ENCODE data around the gene DDI2.
A peak's percentile ranks its signal among the peaks of the same experiment; 100 is the strongest.
"Not testable (repeated sequence)": the region's sequence is repeated elsewhere in the genome, so short reads cannot be mapped to it uniquely, and the experiment has no call there.

Gene DDI2

GRCh38 chr1:15637826-15638225 lies 20.6 kb downstream of the DDI2 start:
- H3K27ac Mint-ChIP-seq = peak overlapping the region in 2 of 3 experiments; percentile 13
- peaks cover 76% of the 10 kb centered on the region for H3K36me3 Mint-ChIP-seq (ENCODE audit: low read depth)
- H3K9me3 Mint-ChIP-seq = no peaks in the 10 kb centered on the region
- TF ChIP-seq CTCF (IDR thresholded peaks at IDR 0.05; ENCODE audit: unreplicated experiment in 3 of 3) = no peak
- H3K27me3 Mint-ChIP-seq (ENCODE audit: low read depth) = no peaks in the 10 kb centered on the region
- H3K4me1 Mint-ChIP-seq = no peaks in the 10 kb centered on the region
- H3K4me3 Mint-ChIP-seq = no peak overlapping the region

- H3K27me3 Mint-ChIP-seq (ENCODE audit: low read depth) = no peaks in the 10 kb centered on the region
- no peak overlapping the region for H3K4me3 Mint-ChIP-seq
- no peak for TF ChIP-seq CTCF (IDR thresholded peaks at IDR 0.05; ENCODE audit: unreplicated experiment in 3 of 3)
- H3K9me3 Mint-ChIP-seq = no peaks in the 10 kb centered on the region
- H3K36me3 Mint-ChIP-seq (ENCODE audit: low read depth) = peaks cover 76% of the 10 kb centered on the region
- no peaks in the 10 kb centered on the region for H3K4me1 Mint-ChIP-seq
- no peak overlapping the region for H3K27ac Mint-ChIP-seq
Measured at GRCh38 chr1:15639262-15639661, 22.0 kb downstream of the DDI2 start.

DNA sequence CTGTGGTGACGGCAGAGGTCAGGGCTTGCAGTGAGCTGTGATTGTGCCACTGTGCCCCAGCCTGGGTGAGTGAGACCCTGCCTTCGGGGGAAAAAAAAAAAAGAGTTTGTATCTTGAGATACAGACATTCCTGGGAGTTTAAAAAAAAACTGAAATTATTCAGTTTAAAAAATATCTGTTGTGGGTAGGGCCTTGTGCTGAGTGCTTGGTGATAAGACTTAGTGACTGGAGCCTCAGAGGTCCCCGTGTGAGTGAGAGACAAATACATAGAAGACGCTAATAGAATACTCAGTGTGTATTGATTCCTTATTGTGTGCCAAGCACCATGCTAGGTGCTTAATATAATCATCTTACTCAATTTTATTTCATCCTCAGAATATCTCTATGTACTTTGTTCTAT lies 22.7 kb downstream of the DDI2 start:
- peaks cover 73% of the 10 kb centered on the region for H3K36me3 Mint-ChIP-seq (ENCODE audit: low read depth)
- H3K9me3 Mint-ChIP-seq = no peaks in the 10 kb centered on the region
- H3K27ac Mint-ChIP-seq = no peak overlapping the region
- no peak for TF ChIP-seq CTCF (IDR thresholded peaks at IDR 0.05; ENCODE audit: unreplicated experiment in 3 of 3)
- no peak overlapping the region for H3K4me3 Mint-ChIP-seq
- H3K27me3 Mint-ChIP-seq (ENCODE audit: low read depth) = no peaks in the 10 kb centered on the region
- H3K4me1 Mint-ChIP-seq = no peaks in the 10 kb centered on the region

DNA sequence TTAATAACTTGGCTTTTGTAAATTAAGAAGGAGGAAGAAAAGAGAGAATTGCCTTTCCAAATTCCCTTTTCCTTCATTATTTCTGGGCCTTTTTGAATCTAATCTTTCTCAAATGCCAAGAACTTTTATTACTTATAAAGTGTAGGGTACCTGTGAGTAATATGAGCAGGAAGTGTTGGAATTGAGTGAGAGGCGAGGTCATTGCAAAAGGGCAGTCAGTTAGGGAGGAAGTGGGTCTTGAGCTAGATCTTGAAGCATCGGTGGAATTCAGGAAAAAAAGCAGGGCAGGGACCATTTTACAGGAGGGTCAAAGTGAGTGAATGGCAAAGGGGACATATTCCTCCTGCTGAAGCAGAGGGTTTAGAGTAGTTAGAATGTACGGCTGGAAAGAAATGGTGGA lies 23.4 kb downstream of the DDI2 start:
- Mint-ChIP-seq H3K9me3 (no peaks in the 10 kb centered on the region), H3K27ac (peak overlapping the region in 1 of 3 experiments; percentile 4)
- no peak for TF ChIP-seq CTCF (IDR thresholded peaks at IDR 0.05; ENCODE audit: unreplicated experiment in 3 of 3)

GRCh38 chr1:15649937-15650336 lies 32.7 kb downstream of the DDI2 start:
- peaks cover 57% of the 10 kb centered on the region for H3K36me3 Mint-ChIP-seq (ENCODE audit: low read depth)
- H3K9me3 Mint-ChIP-seq = no peaks in the 10 kb centered on the region
- no peaks in the 10 kb centered on the region for H3K4me1 Mint-ChIP-seq
- no peak overlapping the region for H3K4me3 Mint-ChIP-seq
- no peak overlapping the region for H3K27ac Mint-ChIP-seq
- TF ChIP-seq CTCF (IDR thresholded peaks at IDR 0.05; ENCODE audit: unreplicated experiment in 3 of 3) = no peak
- H3K27me3 Mint-ChIP-seq (ENCODE audit: low read depth) = no peaks in the 10 kb centered on the region

More for the DNA sequence above, 23.4 kb downstream of the DDI2 start:
- H3K36me3 Mint-ChIP-seq (ENCODE audit: low read depth) = peaks cover 76% of the 10 kb centered on the region
- no peak overlapping the region for H3K4me3 Mint-ChIP-seq
- H3K4me1 Mint-ChIP-seq = no peaks in the 10 kb centered on the region
- no peaks in the 10 kb centered on the region for H3K27me3 Mint-ChIP-seq (ENCODE audit: low read depth)

GRCh38 chr1:15650433-15650832 lies 33.2 kb downstream of the DDI2 start:
- H3K27me3 Mint-ChIP-seq (ENCODE audit: low read depth) = no peaks in the 10 kb centered on the region
- no peak for TF ChIP-seq CTCF (IDR thresholded peaks at IDR 0.05; ENCODE audit: unreplicated experiment in 3 of 3)
- H3K4me3 Mint-ChIP-seq = no peak overlapping the region
- H3K4me1 Mint-ChIP-seq = no peaks in the 10 kb centered on the region
- no peaks in the 10 kb centered on the region for H3K9me3 Mint-ChIP-seq
- peaks cover 52% of the 10 kb centered on the region for H3K36me3 Mint-ChIP-seq (ENCODE audit: low read depth)
- no peak overlapping the region for H3K27ac Mint-ChIP-seq

DNA sequence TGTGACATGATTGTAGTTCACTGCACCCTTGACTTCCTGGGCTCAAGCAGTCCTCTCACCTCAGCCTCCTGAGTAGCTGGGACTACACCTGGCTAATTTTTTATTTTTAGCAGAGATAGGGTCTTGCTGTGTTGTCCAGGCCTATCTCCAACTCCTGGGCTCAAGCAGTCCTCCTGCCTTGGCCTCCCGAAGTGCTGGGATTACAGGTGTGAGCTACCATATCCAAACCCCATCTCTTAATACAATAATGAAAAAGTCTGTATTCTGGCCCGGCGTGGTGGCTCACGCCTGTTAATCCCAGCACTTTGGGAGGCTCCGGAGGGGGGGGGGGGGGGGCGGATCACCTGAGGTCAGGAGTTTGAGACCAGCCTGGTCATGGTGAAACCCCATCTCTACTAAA lies 34.9 kb downstream of the DDI2 start:
- not testable (repeated sequence) for H3K9me3 Mint-ChIP-seq; H3K4me3 Mint-ChIP-seq; H3K27ac Mint-ChIP-seq; H3K27me3 Mint-ChIP-seq (ENCODE audit: low read depth)
- Mint-ChIP-seq H3K36me3 (ENCODE audit: low read depth) (peaks cover 57% of the 10 kb centered on the region), H3K4me1 (peaks cover 11% of the 10 kb centered on the region)

Data from nephron (organoid).